GM23338 (cell line): ENCODE measurements around the gene TUBA8. TPM values are rescaled to one million over a fixed set of nuclear protein-coding genes. Genes with fewer than 3 reads are reported as not detected.

Experiments
- ATAC-seq: fragments of 200-7000 bp; cut with Tn5 transposase; 3 replicates; pipeline ENCODE4 v1.9.1; 2020
- DNase-seq: peaks from one replicate; pipeline ENCODE4 v3.0.0-alpha.2; 2015; ENCODE audit warnings: low spot score
- H2AFZ ChIP-seq: fragments of 200-600 bp; sonication (generic); 2 replicates; pipeline ENCODE4 v1.8.0; 2016; ENCODE audit warnings: antibody characterized with exemption, mild to moderate bottlenecking, moderate library complexity
- H3F3A ChIP-seq: fragments of 200-600 bp; sonication (generic); replicated peaks from 2 replicates; pipeline ENCODE4 v1.8.0; 2017; ENCODE audit warnings: antibody characterized with exemption, mixed run types, low read depth
- H3K27ac ChIP-seq: fragments of 200-600 bp; sonication (generic); 2 replicates; pipeline ENCODE4 v1.6.1; 2016; ENCODE audit warnings: low read depth
- H3K27me3 ChIP-seq: fragments of 200-600 bp; sonication (generic); 2 replicates; pipeline ENCODE4 v1.8.0; 2016; ENCODE audit warnings: mild to moderate bottlenecking, mixed run types, moderate library complexity; ENCODE audit not compliant: insufficient read depth
- H3K36me3 ChIP-seq: fragments of 200-600 bp; sonication (generic); 2 replicates; pipeline ENCODE4 v1.8.0; 2016; ENCODE audit warnings: mild to moderate bottlenecking; ENCODE audit not compliant: insufficient read depth
- H3K4me1 ChIP-seq: fragments of 200-600 bp; sonication (generic); 2 replicates; pipeline ENCODE4 v1.8.0; 2016; ENCODE audit warnings: mild to moderate bottlenecking, moderate library complexity; ENCODE audit not compliant: insufficient read depth
- H3K4me2 ChIP-seq: fragments of 200-600 bp; sonication (generic); 2 replicates; pipeline ENCODE4 v1.7.1; 2017; ENCODE audit warnings: mixed run types
- H3K4me3 ChIP-seq: fragments of 200-600 bp; sonication (generic); 2 replicates; pipeline ENCODE4 v1.6.1; 2016; ENCODE audit warnings: mixed run types
- H3K79me2 ChIP-seq: fragments of 200-600 bp; sonication (generic); replicated peaks from 2 replicates; pipeline ENCODE4 v1.8.0; 2017; ENCODE audit warnings: mild to moderate bottlenecking; ENCODE audit not compliant: insufficient read depth
- H3K9me2 ChIP-seq: fragments of 200-600 bp; sonication (generic); 2 replicates; pipeline ENCODE4 v1.8.0; 2017; ENCODE audit not compliant: insufficient read depth
- H4K20me1 ChIP-seq: fragments of 200-600 bp; sonication (generic); replicated peaks from 2 replicates; pipeline ENCODE4 v1.8.0; 2017; ENCODE audit warnings: mild to moderate bottlenecking; ENCODE audit not compliant: insufficient read depth
- H3K27ac Mint-ChIP-seq: 2 replicates; pipeline ENCODE4 v1.8.0; 2020; ENCODE audit warnings: inconsistent platforms, mild to moderate bottlenecking, moderate library complexity, mixed read lengths
- H3K27me3 Mint-ChIP-seq: 3 replicates; pipeline ENCODE4 v1.8.0; 2022; ENCODE audit warnings: low read depth, mild to moderate bottlenecking, moderate library complexity, mixed read lengths, inconsistent platforms; ENCODE audit not compliant: insufficient read depth, poor library complexity
- H3K36me3 Mint-ChIP-seq: 3 replicates; pipeline ENCODE4 v1.8.0; 2021; ENCODE audit warnings: low read depth, mild to moderate bottlenecking, inconsistent platforms, moderate library complexity, mixed read lengths
- H3K4me1 Mint-ChIP-seq: 3 replicates; pipeline ENCODE4 v1.8.0; 2020; ENCODE audit warnings: mild to moderate bottlenecking, inconsistent platforms, mixed read lengths
- H3K4me3 Mint-ChIP-seq: 3 replicates; pipeline ENCODE4 v1.8.0; 2021; ENCODE audit warnings: moderate library complexity, mild to moderate bottlenecking, inconsistent platforms, mixed read lengths
- H3K9me3 Mint-ChIP-seq: 3 replicates; pipeline ENCODE4 v1.8.0; 2020; ENCODE audit warnings: moderate library complexity, mild to moderate bottlenecking, inconsistent platforms, mixed read lengths
- CREB1 ChIP-seq: fragments of 250-450 bp; sonication (Bioruptor Pico); IDR thresholded peaks from 2 replicates; pipeline ENCODE4 v1.5.0; 2020; ENCODE audit warnings: low read depth, mild to moderate bottlenecking, moderate library complexity
- ETS1 ChIP-seq: IDR thresholded peaks from 2 replicates; pipeline ENCODE4 v1.6.1; 2016; ENCODE audit warnings: antibody characterized with exemption
- EZH2 ChIP-seq: fragments of 200-600 bp; sonication (generic); IDR thresholded peaks from one replicate; pipeline ENCODE4 v1.8.0; 2017; ENCODE audit warnings: antibody characterized with exemption, mild to moderate bottlenecking, low read depth; ENCODE audit not compliant: unreplicated experiment
- EZH2phosphoT487 ChIP-seq: fragments of 200-600 bp; sonication (generic); IDR thresholded peaks from one replicate; pipeline ENCODE4 v1.8.1; 2018; ENCODE audit warnings: antibody characterized with exemption; ENCODE audit not compliant: unreplicated experiment
- JUNB ChIP-seq: IDR thresholded peaks from one replicate; pipeline ENCODE4 v1.6.1; 2016; ENCODE audit warnings: antibody characterized with exemption; ENCODE audit not compliant: unreplicated experiment
- NANOG ChIP-seq: IDR thresholded peaks from 2 replicates; pipeline ENCODE4 v1.6.1; 2016; ENCODE audit warnings: antibody characterized with exemption, borderline replicate concordance
- POLR2AphosphoS5 ChIP-seq: IDR thresholded peaks from 2 replicates; pipeline ENCODE4 v1.6.1; 2016; ENCODE audit warnings: antibody characterized with exemption, low read depth
- REST ChIP-seq: IDR thresholded peaks from one replicate; pipeline ENCODE4 v1.6.1; 2018; ENCODE audit warnings: antibody characterized with exemption; ENCODE audit not compliant: unreplicated experiment
- STAT1 ChIP-seq: IDR thresholded peaks from one replicate; pipeline ENCODE4 v1.6.1; 2016; ENCODE audit warnings: antibody characterized with exemption; ENCODE audit not compliant: unreplicated experiment
- ZNF114 ChIP-seq: fragments of 250-450 bp; sonication (Bioruptor Pico); IDR thresholded peaks from 2 replicates; pipeline ENCODE4 v1.5.0; 2020; ENCODE audit warnings: mild to moderate bottlenecking, moderate library complexity
- ZNF331 ChIP-seq: fragments of 250-450 bp; sonication (Bioruptor Pico); IDR thresholded peaks from 2 replicates; pipeline ENCODE4 v1.5.0; 2020; ENCODE audit warnings: low read depth, mild to moderate bottlenecking, moderate library complexity
- ZNF462 ChIP-seq: fragments of 250-450 bp; sonication (Bioruptor Pico); IDR thresholded peaks from 2 replicates; pipeline ENCODE4 v1.5.0; 2020; ENCODE audit warnings: mild to moderate bottlenecking, moderate library complexity
- polyA plus RNA-seq: library from polyadenylated mRNA; unstranded; fragments of >200 nt; fragmentation: Nextera tagmentation; extraction: Ambion mirVana; gene quantifications from 2 replicates; pipeline ENCODE4 v1.2.1, GENCODE V29; 2016
- total RNA-seq: library from RNA; depleted of rRNA; stranded (reverse); fragments of >200 nt; shearing (Covaris generic); gene quantifications from 2 replicates; pipeline ENCODE4 v1.2.3, GENCODE V29; 2014
- TF ChIP-seq, protein P1 (sequence below), 2 experiments: fragments of 200-600 bp in 1 of 2; sonication (generic) in 1 of 2; conservative IDR thresholded peaks; 2 replicates each; pipeline versions ENCODE4 v1.5.1 to v1.6.1; 2016 to 2017; ENCODE audit warnings: antibody characterized with exemption in 2 of 2, low read depth in 2 of 2, mild to moderate bottlenecking in 2 of 2, moderate library complexity in 1 of 2

Gene TUBA8
- total and polyA plus RNA-seq, 2 experiments from 2014 or later, result 0.31 to 0.48 TPM

GRCh38 chr22:18115906-18116371 lies 5.3 kb downstream of the TUBA8 start:
- H3K9me3 Mint-ChIP-seq, result no peaks in the 10 kb centered on the region
- Histone ChIP-seq H3K27ac (no peak overlapping the region), H3K79me2 (no peaks in the 10 kb centered on the region), H3K4me3 (no peak overlapping the region), H2AFZ (no peak overlapping the region), H3K4me2 (no peak overlapping the region), H3K4me1 (peaks cover 6% of the 10 kb centered on the region; the same call in 1 of the 2 replicates), H4K20me1 (no peaks in the 10 kb centered on the region), H3K36me3 (no peaks in the 10 kb centered on the region), H3F3A (no peaks in the 10 kb centered on the region), H3K27me3 (peaks cover 17% of the 10 kb centered on the region), H3K9me2 (no peaks in the 10 kb centered on the region)
- H3K4me1 Mint-ChIP-seq, result peaks cover 3% of the 10 kb centered on the region; the same call in 2 of the 3 replicates
- no peak overlapping the region for H3K4me3 Mint-ChIP-seq
- no peak for DNase-seq
- H3K27me3 Mint-ChIP-seq, result peaks cover 15% of the 10 kb centered on the region
- TF ChIP-seq ETS1 (no peak), ZNF331 (CRISPR knock-in tag) (no peak), ZNF462 (no peak), CREB1 (CRISPR knock-in tag) (no peak), NANOG (no peak), STAT1 (no peak), ZNF114 (no peak), EZH2phosphoT487 (no peak), JUNB (no peak), REST (no peak), EZH2 (no peak), POLR2AphosphoS5 (no peak)
- TF ChIP-seq, protein P1, sequence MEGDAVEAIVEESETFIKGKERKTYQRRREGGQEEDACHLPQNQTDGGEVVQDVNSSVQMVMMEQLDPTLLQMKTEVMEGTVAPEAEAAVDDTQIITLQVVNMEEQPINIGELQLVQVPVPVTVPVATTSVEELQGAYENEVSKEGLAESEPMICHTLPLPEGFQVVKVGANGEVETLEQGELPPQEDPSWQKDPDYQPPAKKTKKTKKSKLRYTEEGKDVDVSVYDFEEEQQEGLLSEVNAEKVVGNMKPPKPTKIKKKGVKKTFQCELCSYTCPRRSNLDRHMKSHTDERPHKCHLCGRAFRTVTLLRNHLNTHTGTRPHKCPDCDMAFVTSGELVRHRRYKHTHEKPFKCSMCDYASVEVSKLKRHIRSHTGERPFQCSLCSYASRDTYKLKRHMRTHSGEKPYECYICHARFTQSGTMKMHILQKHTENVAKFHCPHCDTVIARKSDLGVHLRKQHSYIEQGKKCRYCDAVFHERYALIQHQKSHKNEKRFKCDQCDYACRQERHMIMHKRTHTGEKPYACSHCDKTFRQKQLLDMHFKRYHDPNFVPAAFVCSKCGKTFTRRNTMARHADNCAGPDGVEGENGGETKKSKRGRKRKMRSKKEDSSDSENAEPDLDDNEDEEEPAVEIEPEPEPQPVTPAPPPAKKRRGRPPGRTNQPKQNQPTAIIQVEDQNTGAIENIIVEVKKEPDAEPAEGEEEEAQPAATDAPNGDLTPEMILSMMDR (conservative IDR thresholded peaks at IDR 0.05; ENCODE audit: low read depth in 2 of 2), result no peak
- H3K27ac Mint-ChIP-seq, result no peak overlapping the region
- no peak for ATAC-seq
- H3K36me3 Mint-ChIP-seq, result no peaks in the 10 kb centered on the region
